D721Med (cell line): ENCODE results near the gene ARPC2.

Source experiments
- DNase-seq: peaks from one replicate; pipeline ENCODE4 v3.0.0; 2011; ENCODE audit warnings: low spot score; ENCODE audit not compliant: insufficient read length
- FAIRE-seq: peaks from 2 replicates; lab custom pipeline; 2011; peaks lifted over from hg19 to GRCh38; lab: Jason Lieb, UNC
- TF ChIP-seq, protein P1 (sequence below): IDR thresholded peaks from 2 replicates; pipeline ENCODE4 v1.5.1; 2012; ENCODE audit warnings: mild to moderate bottlenecking, control low read depth; ENCODE audit not compliant: insufficient read depth; ENCODE audit errors: missing control alignments

The ARPC2 gene

DNA sequence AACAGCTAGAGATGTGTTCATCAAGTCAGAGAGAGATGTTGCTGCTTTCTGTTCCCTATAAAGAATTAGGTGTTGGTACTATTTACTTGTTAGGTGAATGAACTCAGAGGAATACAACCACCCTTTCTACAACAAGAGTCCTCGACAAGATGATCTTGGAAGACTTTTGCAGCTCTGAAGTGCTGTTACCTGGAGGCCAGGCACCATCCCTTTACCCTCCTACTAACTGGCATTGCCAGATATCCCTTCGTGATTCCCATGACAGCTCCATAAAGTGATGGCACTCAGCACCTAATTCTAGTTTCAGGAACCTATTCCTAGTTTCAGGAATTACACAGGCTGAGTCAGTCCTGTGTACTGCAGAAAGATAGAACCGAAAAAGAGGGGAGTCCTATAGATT, 9.9 kb downstream of the ARPC2 start:
- DNase-seq (no peak), FAIRE-seq (no peak)
- TF ChIP-seq, protein P1, sequence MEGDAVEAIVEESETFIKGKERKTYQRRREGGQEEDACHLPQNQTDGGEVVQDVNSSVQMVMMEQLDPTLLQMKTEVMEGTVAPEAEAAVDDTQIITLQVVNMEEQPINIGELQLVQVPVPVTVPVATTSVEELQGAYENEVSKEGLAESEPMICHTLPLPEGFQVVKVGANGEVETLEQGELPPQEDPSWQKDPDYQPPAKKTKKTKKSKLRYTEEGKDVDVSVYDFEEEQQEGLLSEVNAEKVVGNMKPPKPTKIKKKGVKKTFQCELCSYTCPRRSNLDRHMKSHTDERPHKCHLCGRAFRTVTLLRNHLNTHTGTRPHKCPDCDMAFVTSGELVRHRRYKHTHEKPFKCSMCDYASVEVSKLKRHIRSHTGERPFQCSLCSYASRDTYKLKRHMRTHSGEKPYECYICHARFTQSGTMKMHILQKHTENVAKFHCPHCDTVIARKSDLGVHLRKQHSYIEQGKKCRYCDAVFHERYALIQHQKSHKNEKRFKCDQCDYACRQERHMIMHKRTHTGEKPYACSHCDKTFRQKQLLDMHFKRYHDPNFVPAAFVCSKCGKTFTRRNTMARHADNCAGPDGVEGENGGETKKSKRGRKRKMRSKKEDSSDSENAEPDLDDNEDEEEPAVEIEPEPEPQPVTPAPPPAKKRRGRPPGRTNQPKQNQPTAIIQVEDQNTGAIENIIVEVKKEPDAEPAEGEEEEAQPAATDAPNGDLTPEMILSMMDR, result no peak

DNA sequence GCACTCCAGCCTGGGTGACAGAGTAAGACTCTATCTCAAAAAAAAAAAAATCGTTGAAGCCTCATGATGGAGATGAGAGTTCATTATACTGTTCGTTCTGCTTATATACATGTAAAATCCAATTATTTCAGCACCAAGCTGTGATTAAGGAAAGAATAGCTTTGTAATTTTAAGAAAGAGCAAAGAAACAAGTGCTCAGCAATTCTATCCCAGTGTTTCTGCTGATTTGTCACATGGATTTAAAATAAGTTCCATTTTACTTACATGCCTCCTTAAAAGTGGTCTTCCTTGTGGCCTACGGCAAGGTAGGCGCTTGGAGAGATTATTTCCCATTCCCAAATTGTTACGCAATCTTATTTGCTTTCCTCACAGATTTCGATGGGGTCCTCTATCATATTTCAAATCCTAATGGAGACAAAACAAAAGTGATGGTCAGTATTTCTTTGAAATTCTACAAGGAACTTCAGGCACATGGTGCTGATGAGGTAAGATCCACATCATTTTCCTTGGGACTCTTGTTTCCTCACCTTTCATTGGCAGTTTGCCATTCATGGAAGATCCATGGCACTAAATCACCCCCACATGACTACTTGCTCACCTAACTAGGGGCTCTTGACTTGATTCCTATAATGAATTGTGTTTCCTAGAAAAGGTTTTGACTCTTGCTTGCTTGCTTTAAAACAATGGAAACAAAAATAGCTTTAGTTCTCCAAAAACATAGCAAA, 11.5 kb downstream of the ARPC2 start:
- FAIRE-seq, result no peak
- no peak for DNase-seq
- TF ChIP-seq, protein P1, result no peak

DNA sequence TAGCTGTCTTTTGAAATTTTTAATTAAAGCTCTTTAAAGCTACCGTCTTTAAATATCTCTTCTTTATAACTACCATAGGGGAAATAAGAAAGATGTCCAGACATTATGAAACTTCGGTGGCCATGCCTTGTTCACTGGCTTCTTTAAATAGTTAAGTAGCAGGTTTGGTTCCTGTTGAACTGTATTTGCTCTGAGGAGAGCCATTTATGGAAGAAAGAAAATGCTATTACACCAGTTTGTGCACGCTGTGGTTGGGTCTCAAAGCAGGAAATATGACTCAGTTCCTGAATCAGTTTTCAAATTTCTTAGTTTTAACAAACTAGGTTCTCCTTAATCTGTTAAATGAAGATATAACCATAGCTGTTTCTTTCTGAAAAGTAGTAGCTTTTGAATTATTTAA, 12.2 kb downstream of the ARPC2 start:
- DNase-seq (no peak), FAIRE-seq (no peak)
- TF ChIP-seq, protein P1, result no peak

GRCh38 chr2:218229851-218230250, 12.9 kb downstream of the ARPC2 start:
- DNase-seq (no peak), FAIRE-seq (no peak)
- TF ChIP-seq, protein P1, result no peak

GRCh38 chr2:218230882-218231281, 13.9 kb downstream of the ARPC2 start:
- TF ChIP-seq, protein P1, result no peak
- DNase-seq (no peak), FAIRE-seq (no peak)

DNA sequence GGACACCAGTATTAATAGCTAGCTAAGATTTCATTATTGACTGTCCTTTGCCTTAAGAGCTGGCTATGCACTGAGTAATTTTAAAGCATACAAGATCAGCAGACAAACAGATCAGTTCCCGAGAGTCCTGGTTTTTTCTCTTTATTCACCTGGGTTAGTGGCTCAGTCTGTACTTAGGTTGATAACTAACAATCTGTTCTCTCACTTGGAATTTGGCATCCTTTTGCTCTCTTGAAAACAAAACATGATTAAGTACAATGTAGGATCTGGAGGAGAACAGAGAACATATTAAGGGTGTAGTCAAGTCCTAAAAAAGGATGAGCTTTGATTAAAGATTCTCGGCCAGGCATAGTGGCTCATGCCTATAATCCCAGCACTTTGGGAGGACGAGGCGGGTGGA, 16.6 kb downstream of the ARPC2 start:
- FAIRE-seq (no peak), DNase-seq (no peak)
- TF ChIP-seq, protein P1, result no peak

- TF ChIP-seq, protein P1, result no peak
- FAIRE-seq, result no peak
- DNase-seq, result no peak
Measured at GRCh38 chr2:218234521-218234920, 17.5 kb downstream of the ARPC2 start.
